SIG-M5 (cell line): ENCODE measurements around the gene USHBP1.
A peak's percentile ranks its signal among the peaks of the same experiment; 100 is the strongest.

Experiments
- DNase-seq: peaks from one replicate; lab custom pipeline; 2025; lab: John Stamatoyannopoulos, UW

The USHBP1 gene

DNA sequence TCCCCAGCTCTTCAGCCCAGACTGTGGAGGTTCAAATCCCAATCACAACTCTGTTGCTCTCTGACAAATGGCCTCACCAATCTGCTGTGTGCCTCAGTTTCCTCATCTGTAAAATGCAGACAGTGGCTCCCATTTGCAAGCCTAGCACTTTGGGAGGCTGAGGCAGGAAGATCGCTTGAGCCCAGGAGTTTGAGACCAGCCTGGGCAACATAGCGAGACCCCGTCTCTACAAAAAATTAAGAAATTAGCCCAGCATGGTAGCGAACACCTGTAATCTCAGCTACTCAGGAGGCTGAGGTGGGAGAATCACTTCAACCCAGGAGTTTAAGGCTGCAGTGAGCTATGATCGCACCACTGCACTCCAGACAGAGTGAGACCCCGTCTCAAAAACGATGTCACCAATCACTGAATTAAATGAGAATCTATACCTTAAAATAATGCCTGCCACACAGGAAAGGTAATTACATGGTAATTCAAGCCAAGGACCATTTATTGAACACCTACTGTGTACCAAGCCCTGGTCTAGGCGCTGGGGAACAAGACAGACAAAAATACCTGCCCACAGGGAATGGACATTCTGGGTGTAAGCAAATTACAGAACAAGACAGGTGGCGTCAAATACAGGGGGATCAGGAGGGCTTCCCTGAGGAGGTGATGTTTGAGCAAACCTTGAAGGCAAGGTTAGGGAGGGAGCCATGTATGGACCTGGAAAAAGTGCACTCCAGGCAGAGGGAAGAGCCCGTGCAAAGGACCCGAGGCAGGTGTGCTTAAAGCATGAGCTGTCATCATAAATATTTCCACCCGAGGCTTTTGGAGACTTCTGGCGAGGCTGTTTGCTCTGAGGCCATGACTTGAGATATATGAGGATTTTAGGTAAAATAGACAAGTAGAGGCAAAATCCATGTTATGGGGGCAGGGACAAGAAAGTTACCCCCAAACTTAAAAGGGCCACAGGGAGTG is 26.5 kb downstream of the USHBP1 start:
- DNase-seq, result no peak

DNA sequence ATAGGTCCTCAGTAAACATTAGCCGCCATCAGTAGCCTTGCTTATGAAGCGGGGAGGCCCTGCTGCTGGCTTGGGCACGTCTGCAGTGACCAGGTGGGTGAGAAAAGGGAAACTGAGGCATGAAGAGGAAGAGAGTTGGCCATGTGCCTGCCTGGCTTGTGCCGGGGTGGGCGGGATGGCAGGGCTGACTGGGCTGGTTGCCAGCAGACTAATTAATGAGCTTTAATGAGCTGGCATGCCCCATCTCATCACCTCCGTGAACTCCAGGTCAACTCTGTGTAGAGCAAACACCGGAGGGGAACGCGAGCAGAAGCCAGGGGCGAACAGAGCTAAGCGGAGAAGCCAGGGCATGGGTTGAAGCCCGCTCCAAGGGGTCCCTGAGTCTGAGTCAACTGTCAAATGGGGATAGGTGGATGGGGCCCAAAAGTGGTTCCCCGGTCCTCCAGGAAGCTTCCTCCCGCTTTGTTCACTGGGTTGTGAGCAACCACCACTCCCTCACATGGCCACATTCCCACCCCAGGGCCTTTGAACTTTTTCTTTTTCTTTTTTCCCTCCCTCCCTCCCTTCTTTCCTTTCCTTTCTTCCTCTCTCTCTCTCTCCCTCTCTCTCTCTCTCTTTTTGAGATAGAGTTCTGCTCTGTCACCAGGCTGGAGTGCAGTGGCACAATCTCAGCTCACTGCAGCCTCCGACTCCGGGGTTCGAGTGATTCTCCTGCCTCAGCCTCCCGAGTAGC is 27.6 kb downstream of the USHBP1 start:
- DNase-seq, result no peak

DNA sequence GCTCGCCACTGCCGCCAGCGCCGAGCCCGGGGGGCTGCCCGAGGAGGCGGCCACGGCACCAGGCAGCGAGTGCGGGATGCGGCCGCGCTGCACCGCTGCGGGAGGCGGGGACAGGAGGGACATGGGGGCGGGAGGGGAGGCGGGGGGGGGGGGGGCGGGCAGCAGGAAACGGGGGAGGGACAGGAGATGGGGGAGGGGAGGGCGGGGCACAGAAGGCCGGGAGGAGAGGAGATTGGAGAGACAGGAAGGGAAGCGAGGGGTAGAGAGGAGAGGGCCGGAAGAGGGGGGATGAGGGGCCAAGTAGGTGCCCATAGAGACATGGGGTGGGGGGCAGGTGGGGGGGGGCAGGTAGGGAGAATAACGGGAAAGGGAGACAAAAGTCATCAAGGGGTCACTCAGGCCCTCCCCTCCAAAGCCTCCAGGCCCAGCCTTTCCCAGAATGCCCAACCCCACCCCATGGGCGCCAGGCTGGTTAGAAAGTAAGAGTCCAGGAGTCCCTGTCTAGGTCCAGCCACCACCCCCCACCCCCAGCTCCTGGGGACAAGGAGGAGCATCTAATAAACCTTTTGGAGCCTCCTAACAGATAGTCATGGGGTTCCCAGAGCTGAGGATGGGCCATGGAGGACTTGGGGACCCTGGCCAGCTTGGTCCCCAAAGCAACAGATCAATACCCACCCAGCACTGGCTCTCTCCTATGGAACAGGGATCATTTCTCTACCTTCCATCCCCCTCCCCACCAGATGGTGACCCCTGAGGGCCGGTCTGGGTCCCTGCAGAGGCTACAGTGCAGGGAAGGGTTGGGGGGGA is 28.4 kb downstream of the USHBP1 start:
- DNase-seq, result no peak

DNA sequence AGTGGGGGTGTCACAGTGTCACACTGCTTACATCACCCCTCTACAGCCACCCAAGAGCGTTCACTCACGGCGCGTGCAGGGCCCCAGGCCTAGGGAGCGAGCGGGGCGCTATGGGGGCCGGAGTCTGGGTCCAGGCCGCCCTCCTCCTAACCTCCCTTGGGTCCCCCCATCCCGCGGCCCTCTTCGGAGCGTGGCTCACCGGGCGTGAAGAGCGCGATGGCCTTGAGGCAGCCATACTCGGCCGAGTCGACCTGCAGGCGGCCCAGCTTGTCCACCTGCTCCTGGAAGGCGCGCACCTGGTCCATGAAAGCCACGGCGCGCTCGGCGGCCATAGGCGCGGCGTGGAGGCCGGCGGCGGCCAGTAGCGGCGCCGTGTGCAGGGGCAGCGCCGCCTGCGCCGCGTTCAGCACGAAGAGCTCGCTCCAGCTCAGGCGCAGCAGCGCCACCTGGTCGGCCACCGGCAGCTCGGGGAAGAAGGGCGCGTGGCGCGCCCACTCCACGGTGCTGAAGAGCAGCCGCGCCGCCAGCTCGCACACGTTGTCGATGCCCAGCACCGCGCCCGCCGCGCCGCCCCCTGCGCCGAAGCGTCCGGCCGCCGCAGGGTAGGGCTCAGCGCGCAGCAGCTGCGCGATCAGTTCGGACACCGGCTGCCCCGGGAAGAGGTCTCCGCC is 29.1 kb downstream of the USHBP1 start:
- no peak for DNase-seq

DNA sequence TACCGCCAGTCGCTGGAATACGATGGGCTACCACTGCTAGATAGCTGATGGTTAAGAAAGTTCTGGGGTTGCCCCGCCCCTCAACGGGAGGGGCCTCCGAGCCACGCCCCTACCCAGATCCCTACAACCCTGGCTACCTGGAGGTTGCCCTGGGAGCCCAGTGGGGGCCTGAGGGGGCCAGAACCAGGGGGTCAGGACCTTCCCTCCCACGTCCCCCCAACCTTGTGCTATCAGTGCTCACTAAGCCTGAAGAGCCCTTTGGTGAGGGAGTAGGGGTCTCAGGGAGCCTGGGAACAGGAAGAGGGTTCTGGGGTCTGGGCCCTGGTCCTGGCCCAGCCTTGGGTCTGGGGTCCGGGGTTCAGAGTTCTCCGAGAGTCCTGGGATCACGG is 29.6 kb downstream of the USHBP1 start:
- no peak for DNase-seq

DNA sequence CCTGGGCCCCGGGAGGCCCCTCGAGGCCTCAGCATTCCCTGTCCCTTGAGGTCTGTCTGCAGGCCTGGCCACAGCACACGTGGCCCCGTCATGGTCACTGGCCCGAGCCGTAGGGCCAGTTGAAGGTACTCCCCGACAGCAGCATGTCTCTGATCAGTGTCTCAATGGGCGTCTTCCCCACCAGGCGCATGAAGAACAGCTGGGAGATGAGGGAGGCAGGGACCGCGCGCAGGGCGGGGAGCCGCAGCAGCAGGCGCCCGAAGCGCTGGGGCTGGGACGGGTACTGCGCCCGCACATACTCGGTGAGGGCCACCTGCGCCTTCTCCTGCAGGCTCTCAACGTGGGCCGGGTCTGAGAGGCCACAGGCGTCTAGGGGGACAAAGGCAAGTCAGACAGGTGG is 32.3 kb downstream of the USHBP1 start:
- DNase-seq, result no peak

DNA sequence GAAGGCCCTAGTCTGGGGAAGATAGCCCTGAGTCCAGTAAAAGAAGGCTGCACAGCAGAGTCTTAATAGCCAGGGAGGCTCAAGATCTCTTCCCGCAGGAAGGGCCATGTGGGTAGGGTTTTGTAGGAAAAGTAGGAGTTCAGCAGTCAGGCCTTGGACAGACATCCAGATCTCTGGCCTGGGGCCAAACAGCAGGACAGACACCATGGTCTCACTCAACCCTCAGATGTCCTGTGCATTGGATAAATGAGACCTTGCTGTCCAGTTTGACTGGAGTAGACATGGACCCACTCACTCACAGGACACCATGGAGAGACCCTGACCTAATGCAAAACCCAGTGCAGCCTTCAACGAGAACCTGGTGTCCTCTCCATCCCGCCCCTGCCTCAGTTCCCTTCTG is 34.7 kb downstream of the USHBP1 start:
- no peak for DNase-seq

DNA sequence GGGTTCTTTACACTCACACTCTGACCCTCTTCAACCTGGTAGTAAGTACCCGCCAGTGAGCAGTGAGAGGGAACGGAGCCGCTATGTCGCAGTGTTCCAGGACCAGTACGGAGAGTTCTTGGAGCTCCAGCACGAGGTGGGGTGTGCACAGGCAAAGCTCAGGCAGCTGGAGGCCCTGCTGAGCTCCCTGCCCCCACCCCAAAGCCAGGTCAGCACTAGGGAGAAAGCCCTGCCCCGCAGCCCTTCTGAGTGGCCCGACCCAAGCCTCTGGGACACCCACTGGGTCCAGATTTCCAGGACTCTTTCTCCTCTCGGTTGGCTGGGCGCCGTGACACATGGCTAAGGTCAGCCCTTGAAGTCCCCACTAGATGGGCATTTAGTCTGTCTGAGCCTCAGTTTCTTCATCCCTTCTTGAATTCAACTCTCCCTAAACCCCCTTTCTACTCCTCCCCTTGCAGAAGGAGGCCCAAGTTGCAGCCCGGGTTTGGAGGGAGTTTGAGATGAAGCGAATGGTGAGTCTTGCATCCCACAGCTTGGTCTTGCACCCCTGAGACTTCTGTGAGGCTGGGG is 36.7 kb downstream of the USHBP1 start:
- no peak for DNase-seq

DNA sequence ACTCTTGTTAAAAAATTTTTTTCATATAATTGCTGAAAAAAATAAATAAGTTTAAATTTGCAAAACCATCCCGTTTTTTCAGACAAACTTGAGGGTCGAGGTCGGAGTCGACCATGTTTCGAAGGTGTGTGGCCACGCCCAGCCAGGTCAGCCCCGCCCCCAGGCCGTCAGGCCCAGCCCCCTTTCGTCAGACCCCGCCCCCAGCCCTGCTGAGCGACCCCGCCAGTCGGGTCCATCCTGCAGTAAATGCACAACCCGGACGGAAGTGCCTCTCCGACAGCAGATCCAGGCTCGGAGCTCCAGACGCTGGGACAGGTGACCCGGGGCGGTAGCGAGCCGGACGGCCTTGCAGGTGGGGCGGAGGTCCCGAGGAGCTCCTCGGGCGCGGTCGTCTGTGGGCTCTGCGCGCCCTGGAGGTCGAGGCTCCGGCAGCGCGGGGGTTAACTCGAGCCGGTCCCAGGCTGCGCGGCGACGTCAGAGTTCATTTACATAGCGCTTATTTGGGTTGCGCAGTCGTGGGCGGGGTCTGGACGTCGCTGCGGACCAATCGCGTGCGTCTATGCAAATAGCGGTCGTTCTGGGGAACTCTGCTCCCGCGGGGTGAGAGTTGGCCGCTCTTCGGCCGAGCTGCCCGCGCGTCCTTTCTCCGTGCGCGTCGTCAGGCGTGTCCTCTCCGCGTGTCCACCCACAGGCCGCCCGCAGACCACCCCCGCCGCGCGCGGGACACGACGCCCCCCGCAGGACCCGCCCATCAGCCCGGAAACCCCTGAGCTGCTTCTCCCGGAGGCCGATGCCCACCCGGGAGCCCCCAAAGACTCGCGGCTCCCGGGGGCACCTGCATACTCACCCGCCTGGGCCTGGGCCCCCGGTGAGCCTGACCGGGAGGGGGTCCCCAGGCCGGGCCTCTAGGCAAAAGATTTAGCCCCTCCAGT is 38.3 kb downstream of the USHBP1 start, which contains the start of gene OCEL1:
Gene OCEL1, plus strand, starts transcription at position 225 of the 932 bp plus-strand sequence. Its CDS starts 22 bp downstream, at position 247.
- DNase-seq, result peak; percentile 76

DNA sequence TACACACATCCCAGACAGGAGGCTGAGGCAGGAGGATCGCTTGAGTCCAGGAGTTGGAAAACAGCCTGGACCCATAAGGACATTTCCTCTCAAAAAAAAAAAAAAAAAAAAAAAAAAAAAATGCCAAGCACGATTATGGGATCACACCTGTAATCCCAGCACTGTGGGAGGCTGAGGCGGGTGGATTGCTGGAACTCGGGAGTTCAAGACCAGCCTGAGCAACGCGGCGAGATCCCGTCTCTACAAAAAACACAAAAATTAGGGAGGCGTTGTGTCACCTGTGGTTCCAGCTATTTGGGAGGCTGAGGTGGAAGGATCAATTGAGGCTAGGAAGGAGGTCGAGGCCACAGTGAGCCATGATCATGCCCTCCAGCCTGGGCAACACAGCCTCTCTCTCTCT is 39.5 kb downstream of the USHBP1 start:
- no peak for DNase-seq

DNA sequence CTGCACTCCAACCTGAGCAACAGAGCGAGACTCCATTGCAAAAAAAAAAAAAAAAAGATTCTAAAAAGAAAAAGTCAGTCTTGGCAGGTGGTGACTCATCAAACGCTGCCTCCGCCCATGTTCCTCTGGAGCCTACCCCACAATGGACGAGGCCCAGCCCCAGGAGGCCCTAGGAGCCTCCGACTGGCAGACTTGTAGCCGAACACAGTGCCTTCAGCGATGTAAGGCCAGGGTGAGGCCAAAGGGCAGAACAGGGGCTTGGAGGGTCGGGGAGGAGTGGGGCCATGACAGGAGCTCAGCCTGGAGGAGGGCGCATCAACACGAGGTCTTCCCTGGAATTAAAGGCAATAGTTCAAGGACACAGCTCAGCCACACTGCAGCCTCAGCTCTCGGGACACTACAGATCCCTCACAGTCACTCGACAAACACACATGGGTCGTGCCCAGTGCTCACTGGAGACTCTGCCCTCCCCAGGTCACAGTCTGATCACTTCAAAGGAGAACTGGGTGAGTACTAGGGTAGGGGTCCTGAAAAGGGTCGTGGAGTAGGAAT is 44.3 kb downstream of the USHBP1 start:
- no peak for DNase-seq

DNA sequence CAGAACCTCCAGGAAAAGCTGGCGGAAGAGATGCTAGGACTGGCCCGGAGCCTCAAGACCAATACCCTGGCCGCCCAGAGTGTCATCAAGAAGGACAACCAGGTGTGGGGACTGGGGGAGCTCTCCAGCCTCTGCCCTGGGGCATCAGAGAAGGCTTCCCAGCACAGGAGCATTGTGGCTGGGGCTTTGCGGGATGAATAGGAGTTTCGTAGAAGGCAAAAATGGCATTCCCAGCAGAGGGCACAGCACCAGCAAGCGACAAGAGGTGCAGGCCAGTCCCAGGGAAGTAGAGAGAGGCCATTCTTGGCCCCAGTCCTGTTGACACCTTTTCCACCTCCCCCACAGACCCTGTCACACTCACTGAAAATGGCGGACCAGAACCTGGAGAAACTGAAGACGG is 45.3 kb downstream of the USHBP1 start:
- no peak for DNase-seq

DNA sequence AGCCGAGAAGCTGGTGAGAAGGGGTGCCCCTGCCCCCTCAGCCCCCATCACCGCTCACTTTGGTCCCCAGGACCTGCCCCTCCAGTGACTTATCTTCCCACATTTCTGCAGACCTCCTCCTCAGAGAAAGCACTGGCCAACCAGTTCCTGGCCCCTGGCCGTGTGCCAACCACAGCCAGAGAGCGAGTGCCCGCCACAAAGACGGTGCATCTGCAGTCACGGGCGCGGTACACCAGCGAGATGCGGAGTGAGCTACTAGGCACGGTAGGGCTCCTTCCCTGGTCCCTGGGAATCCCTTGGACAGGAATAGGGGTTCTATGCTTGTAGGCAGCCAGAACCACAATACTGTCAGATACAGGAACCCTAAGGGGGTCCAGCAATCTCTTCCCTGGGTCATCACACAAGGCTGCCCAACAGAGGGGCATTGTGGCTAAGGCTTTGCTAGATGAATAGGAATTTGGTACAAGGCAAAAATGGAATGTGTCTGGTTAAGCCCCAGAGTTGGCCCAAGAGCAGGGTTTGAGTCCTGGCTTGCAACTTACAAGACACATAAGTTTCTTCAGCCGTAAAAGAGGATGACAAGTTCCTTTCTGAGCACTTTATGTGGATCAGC is 48.4 kb downstream of the USHBP1 start:
- DNase-seq, result no peak

DNA sequence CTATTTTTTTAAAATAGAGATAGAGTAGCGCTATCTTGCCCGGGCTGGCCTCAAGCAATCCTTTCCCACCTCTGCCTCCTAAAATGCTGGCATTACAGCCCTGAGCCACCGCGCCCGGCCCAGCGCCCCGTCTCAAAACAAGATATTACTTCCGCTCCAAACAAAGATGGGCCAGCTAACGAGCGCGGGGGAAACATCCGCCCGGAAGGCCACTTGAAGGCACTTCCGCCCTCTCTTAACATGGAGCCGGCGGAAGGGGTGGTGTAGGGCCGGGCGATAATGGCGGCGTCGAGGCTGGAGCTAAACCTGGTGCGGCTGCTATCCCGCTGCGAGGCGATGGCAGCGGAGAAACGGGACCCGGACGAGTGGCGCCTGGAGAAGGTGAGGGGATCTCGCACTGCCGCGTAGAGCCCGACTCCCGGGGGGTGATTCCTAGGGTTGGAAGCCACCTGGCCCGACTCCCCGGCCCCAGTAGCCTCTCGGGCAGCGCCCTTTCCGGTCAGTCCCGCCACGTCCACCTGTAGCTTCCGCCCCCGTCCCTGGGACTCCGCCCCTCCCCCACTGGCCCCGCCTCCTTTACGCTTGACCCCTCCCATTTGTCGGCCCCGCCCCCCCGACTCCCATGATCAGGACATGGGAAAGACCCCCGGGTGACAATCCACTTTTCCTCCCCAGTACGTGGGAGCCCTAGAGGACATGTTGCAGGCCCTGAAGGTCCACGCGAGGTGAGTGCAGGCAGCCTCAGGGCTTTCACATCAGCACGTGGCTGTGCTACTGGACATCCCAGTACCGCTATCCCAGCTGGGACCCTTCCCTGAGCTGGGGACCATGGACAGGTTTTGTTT is 49.2 kb downstream of the USHBP1 start, which contains the start of gene USE1:
Gene USE1, plus strand, starts transcription at position 231 of the 845 bp plus-strand sequence. Its CDS starts 49 bp downstream, at position 280.
- DNase-seq, result peak; percentile 45

DNA sequence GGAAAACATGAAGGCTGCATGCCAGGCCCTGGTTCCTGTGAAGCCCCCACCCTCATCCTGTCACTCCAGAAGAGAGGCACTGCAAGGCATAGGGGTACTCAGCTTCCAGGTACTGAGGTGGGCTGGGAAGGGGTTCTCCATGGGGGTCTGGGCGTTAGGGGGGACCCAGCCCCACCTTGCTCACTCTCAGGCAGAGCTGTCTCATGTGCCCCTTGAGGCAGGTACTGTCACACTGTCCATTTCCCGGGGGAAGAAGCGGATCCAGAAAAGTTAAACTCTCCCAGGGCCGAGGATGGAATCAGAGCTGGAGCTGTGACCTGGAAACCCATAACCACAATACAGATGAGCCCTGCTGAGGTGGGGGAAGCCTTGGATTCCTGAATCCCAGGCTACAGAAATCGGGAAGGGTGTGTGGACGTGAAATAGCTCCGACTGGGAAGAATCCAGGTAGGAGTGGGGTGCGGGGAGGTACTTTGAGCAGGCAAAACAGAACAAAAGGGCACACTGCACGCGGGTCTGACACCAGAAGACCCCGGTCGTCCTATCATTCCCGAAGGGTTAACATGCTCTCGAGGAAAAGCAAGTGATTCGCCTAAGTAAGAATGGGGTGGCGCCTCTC is 49.9 kb downstream of the USHBP1 start:
- no peak for DNase-seq

DNA sequence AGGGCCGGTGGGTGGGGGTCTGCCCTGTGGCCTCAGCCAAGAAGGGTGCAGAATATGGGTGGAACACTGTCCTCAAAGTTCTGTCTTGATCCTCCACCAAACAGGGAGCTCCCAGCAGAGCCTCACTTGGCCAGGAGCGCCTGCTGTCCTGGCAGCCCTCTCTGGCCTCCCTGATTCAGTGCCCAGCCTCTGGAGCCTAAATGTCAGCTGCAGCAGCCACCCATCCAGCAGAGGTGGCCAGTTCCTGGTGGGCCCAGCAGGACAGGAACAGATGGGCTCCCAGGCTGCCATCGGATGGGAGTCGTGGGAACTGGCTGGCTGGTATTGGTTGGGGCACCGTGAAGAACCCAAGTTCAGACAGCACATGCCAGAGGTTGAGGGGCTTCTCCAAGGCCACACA is 51.2 kb downstream of the USHBP1 start:
- no peak for DNase-seq

DNA sequence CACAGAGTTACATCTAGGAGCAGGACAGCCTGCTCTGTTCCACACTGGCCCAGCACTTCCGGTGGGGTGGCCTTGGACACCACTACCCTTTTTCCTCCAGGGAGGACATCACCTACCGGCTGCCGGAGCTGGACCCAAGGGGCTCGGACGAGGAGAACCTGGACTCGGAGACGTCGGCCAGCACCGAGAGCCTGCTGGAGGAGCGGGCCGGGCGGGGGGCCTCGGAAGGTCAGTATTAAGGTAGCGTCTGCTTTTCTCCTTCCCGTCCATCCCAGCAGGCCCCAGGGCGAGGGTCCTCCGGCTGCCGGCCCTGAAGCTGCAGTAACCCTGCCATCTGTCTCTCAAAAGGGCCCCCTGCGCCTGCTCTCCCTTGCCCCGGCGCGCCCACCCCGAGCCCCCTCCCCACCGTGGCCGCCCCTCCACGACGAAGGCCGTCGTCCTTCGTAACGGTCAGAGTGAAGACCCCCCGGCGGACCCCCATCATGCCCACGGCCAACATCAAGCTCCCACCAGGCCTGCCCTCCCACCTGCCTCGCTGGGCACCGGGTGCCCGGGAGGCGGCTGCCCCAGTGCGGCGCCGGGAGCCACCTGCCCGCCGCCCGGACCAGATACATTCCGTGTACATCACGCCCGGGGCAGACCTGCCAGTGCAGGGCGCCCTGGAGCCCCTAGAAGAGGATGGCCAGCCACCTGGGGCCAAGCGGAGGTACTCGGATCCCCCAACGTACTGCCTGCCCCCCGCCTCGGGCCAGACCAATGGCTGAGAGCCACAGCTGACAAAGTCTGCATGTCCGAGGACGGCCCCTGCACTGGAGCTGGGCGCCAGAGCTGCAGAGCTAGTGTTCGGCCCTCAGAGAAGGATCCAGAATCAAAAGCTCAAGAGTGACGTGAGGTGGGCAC is 52.7 kb downstream of the USHBP1 start:
- no peak for DNase-seq
